GM12801 (cell line): Measurements from ENCODE around the gene KIF6.

Experiments used
- CTCF ChIP-seq: IDR thresholded peaks from one replicate; pipeline ENCODE4 v1.5.1; 2011; ENCODE audit warnings: control low read depth; ENCODE audit not compliant: insufficient read length; ENCODE audit errors: extremely low read depth

The KIF6 gene

DNA sequence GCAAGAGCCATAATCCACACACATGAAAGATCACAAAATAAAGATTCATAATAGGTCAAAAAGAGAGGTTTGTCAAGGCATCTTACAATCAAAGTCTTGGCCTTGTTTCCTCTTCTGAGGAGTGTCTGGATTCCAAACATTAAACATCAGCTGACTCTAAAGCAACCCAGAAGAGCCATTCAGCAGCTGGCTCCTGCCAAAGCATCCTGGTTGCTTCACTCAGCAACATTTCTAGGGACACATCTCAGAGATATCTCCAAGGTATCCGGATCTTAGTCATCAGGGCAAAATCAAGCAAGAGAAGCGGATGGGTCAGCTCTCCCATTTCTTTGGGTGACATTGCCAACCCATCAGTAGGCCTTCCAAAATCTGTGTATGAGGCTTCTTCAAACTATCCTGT is 139.6 kb downstream of the KIF6 start:
- TF ChIP-seq CTCF = no peak

GRCh38 chr6:39577446-39578165 is 147.6 kb downstream of the KIF6 start:
- no peak for TF ChIP-seq CTCF

- no peak for TF ChIP-seq CTCF
Measured at GRCh38 chr6:39576556-39577303, 148.5 kb downstream of the KIF6 start.

GRCh38 chr6:39574991-39575390 is 150.2 kb downstream of the KIF6 start:
- TF ChIP-seq CTCF = no peak

- TF ChIP-seq CTCF = no peak
Measured at GRCh38 chr6:39573541-39573940, 151.7 kb downstream of the KIF6 start.

DNA sequence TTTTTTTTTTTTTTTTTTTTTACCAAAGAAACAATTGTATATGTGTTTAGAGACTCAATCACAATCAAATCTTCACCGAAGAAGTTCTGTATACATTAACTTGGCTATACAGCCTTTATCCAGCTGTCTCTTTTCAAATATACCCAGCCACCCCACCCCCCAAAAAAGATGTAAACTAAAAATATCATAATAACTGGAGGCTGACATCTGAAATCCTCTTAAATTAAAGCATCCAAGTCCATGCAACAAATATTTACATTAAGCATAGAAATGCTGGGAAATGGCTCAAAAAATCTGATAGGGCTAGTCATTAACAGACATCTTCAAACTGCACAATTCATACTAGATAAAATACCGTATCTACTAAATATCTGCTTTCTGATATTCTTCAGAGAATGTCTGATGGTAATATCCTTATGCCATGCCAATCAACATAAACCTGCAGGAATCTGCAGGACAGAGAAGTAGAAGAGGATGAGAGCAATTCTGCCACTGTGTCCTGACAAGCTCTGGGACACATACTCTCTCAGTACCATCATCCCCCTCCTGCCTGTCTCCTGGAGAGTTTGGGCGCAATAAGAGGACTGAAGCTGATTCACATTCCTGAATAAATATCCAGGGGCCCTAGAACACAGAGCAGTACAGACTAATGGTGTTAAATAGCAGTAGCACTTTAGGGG is 152.4 kb downstream of the KIF6 start:
- no peak for TF ChIP-seq CTCF

GRCh38 chr6:39568896-39569295 is 156.3 kb downstream of the KIF6 start:
- TF ChIP-seq CTCF = no peak
